ENCODE results near the gene PCDHGA5.
A peak's percentile ranks its signal among the peaks of the same experiment; 100 is the strongest.
"Not testable (repeated sequence)": the region's sequence is repeated elsewhere in the genome, so short reads cannot be mapped to it uniquely, and the experiment has no call there.

Gene PCDHGA5

GRCh38 chr5:141388661-141389060 is 24.7 kb downstream of the PCDHGA5 start:
- no peak for DNase-seq

- DNase-seq: no peak
Observed at GRCh38 chr5:141389153-141390042, 25.4 kb downstream of the PCDHGA5 start.

- no peak for DNase-seq
Observed at GRCh38 chr5:141392429-141393198, 28.7 kb downstream of the PCDHGA5 start, which contains the start of gene PCDHGA8. TSS of gene PCDHGA8 (plus strand) at chr5:141392633. CDS start at chr5:141392814, 181 bp downstream.

DNA sequence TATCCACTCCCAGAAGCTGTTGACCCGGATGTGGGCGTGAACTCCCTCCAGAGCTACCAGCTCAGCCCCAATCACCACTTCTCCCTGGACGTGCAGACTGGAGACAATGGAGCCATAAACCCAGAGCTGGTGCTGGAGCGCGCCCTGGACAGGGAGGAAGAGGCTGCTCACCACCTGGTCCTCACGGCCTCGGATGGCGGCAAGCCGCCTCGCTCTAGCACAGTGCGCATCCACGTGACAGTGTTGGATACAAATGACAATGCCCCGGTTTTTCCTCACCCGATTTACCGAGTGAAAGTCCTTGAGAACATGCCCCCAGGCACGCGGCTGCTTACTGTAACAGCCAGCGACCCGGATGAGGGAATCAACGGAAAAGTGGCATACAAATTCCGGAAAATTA is 29.3 kb downstream of the PCDHGA5 start:
- no peak for DNase-seq

DNA sequence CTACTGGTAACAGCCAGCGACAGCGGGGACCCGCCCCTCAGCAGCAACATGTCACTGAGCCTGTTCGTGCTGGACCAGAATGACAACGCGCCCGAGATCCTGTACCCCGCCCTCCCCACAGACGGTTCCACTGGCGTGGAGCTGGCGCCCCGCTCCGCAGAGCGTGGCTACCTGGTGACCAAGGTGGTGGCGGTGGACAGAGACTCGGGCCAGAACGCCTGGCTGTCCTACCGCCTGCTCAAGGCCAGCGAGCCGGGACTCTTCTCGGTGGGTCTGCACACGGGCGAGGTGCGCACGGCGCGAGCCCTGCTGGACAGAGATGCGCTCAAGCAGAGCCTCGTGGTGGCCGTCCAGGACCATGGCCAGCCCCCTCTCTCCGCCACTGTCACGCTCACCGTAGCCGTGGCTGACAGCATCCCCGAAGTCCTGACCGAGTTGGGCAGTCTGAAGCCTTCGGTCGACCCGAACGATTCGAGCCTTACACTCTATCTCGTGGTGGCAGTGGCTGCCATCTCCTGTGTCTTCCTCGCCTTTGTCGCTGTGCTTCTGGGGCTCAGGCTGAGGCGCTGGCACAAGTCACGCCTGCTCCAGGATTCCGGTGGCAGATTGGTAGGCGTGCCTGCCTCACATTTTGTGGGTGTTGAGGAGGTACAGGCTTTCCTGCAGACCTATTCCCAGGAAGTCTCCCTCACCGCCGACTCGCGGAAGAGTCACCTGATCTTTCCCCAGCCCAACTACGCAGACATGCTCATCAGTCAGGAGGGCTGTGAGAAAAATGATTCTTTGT is 30.6 kb downstream of the PCDHGA5 start:
- DNase-seq: not testable (repeated sequence)

DNA sequence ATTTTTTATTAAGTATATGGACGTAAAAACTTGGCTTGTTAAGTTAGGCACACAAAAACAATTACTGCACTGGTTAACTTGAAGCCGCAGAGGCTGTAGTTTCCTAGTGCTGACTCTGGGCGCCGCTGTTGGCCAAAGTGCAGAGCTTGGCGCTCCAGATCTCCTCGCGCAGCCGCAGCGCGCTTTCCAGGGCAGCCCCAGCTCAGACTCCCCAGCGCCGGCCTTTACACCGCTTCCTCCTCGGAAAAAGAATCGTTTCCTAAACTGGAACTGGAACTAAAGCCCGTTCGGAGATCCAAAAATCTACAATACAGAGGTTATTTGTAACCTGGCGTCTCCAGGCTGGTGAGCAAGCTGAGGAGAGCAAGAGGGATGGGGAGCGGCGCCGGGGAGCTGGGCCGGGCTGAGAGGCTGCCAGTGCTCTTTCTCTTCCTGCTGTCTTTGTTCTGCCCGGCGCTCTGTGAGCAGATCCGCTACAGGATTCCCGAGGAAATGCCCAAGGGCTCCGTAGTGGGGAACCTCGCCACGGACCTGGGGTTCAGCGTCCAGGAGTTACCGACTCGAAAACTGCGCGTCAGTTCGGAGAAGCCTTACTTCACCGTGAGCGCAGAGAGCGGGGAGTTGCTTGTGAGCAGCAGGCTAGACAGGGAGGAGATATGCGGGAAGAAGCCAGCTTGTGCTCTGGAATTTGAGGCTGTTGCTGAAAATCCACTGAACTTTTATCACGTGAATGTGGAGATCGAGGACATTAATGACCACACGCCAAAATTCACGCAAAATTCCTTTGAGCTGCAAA is 34.0 kb downstream of the PCDHGA5 start, which contains the start of gene PCDHGB5:
PCDHGB5 (plus strand) TSS at position 192 of the 796 bp plus-strand sequence; CDS start at position 373, 181 bp downstream.
- not testable (repeated sequence) for DNase-seq

DNA sequence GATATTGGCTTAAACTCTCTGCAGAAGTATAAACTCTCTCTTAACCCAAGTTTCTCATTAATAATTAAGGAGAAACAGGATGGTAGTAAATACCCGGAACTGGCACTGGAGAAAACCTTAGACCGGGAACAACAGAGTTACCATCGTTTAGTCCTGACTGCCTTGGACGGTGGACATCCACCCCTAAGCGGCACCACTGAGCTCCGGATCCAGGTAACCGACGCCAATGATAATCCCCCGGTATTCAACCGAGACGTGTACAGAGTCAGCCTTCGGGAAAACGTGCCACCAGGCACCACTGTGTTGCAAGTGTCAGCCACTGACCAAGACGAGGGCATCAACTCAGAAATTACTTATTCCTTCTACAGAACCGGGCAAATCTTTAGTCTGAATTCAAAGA is 34.6 kb downstream of the PCDHGA5 start:
- no peak for DNase-seq

GRCh38 chr5:141399555-141400258 is 35.7 kb downstream of the PCDHGA5 start:
- no peak for DNase-seq

- DNase-seq: peak; percentile 25
Observed at GRCh38 chr5:141402553-141403243, 38.7 kb downstream of the PCDHGA5 start, which contains the start of gene PCDHGA9. TSS of gene PCDHGA9 (plus strand) at chr5:141402778. CDS start at chr5:141402953, 175 bp downstream.

- DNase-seq: no peak
Observed at GRCh38 chr5:141403387-141403786, 39.4 kb downstream of the PCDHGA5 start.

DNA sequence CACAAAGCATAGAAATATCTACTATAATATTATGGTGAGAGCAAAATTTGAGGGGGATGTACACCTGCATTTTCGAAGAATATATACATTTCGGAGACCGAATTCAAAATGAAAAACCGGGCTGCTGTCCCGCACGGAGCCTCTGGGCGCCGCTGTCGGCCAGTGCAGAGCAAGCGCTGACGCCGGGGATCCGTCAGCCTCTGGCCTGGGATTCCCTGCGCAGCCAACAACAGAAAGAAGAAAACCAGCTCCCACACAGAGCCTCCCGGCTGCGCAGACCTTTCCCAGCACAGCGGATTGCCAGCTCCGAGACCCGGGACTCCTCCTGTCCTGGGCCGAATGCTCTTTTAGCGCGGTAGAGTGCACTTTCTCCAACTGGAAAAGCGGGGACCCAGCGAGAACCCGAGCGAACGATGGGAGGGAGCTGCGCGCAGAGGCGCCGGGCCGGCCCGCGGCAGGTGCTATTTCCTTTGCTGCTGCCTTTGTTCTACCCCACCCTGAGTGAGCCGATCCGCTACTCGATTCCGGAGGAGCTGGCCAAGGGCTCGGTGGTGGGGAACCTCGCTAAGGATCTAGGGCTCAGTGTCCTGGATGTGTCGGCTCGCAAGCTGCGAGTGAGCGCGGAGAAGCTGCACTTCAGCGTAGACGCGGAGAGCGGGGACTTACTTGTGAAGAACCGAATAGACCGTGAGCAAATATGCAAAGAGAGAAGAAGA is 44.0 kb downstream of the PCDHGA5 start, which contains the start of gene PCDHGB6:
PCDHGB6 (plus strand) TSS at position 232 of the 716 bp plus-strand sequence; CDS start at position 414, 182 bp downstream.
- DNase-seq: not testable (repeated sequence)

GRCh38 chr5:141409598-141410306 is 45.8 kb downstream of the PCDHGA5 start:
- no peak for DNase-seq

GRCh38 chr5:141411575-141411974 is 47.6 kb downstream of the PCDHGA5 start:
- DNase-seq: no peak

GRCh38 chr5:141412854-141413539 is 49.0 kb downstream of the PCDHGA5 start, which contains the start of gene PCDHGA10:
TSS of gene PCDHGA10 (plus strand) at chr5:141412987. CDS start at chr5:141413176, 189 bp downstream.
- DNase-seq: no peak

- no peak for DNase-seq
Observed at GRCh38 chr5:141413540-141414069, 49.6 kb downstream of the PCDHGA5 start.

GRCh38 chr5:141414548-141415274 is 50.7 kb downstream of the PCDHGA5 start:
- DNase-seq: not testable (repeated sequence)

DNA sequence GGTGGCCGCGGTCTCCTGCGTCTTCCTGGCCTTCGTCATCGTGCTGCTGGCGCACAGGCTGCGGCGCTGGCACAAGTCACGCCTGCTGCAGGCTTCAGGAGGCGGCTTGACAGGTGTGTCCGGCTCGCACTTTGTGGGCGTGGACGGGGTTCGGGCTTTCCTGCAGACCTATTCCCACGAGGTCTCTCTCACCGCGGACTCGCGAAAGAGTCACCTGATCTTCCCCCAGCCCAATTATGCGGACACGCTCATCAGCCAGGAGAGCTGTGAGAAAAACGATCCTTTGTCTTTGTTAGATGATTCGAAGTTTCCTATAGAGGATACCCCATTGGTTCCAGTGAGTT is 51.3 kb downstream of the PCDHGA5 start:
- not testable (repeated sequence) for DNase-seq
